Peyer's patch (tissue), 4 donors: Measurements from ENCODE around the gene KBTBD3. TPM values are rescaled to one million over a fixed set of nuclear protein-coding genes. Genes with fewer than 3 reads are reported as not detected.

Experiments
- DNase-seq, 3 donors: peaks; one replicate each; pipeline ENCODE4 v3.0.0-alpha.2; 2017 to 2019
- H3K27ac ChIP-seq, 4 donors: fragments of 200-600 bp; sonication (generic); one replicate each; pipeline ENCODE4 v1.5.1; 2016 to 2019
- H3K27me3 ChIP-seq, 2 donors: fragments of 200-600 bp; sonication (generic); one replicate each; pipeline ENCODE4 v1.5.1; 2019
- H3K36me3 ChIP-seq, 3 donors: fragments of 200-600 bp; sonication (generic); one replicate each; pipeline ENCODE4 v1.5.1; 2016 to 2019
- H3K4me1 ChIP-seq, 4 donors: fragments of 200-600 bp; sonication (generic); one replicate each; pipeline ENCODE4 v1.5.1; 2016 to 2019
- H3K4me3 ChIP-seq, 4 donors: fragments of 200-600 bp; sonication (generic); 1 replicate in 3 of 4; 2 replicates in 1 of 4; pipeline ENCODE4 v1.5.1; 2016 to 2019; ENCODE audit warnings: mild to moderate bottlenecking in 1 of 4
- H3K9me3 ChIP-seq, 4 donors: fragments of 200-600 bp; sonication (generic); one replicate each; pipeline ENCODE4 v1.5.1; 2016 to 2019; ENCODE audit warnings: mild to moderate bottlenecking in 1 of 4
- POLR2A ChIP-seq, 2 donors: fragments of 450-650 bp; IDR thresholded peaks; one replicate each; pipeline ENCODE4 v1.5.1; 2017; ENCODE audit warnings: antibody characterized with exemption in 2 of 2, mild to moderate bottlenecking in 2 of 2, moderate library complexity in 2 of 2
- total RNA-seq, 4 donors: library from RNA; depleted of rRNA; stranded (reverse); fragments of >200 nt; gene quantifications; one replicate each; pipeline ENCODE4 v1.1.0, GENCODE V29; 2016
- TF ChIP-seq, protein P1 (sequence below), 6 experiments: fragments of 450-650 bp in 4 of 6; fragments of 200-600 bp in 2 of 6; sonication (generic) in 1 of 6; IDR thresholded peaks; one replicate each; pipeline ENCODE4 v1.5.1; 2017 to 2019; ENCODE audit warnings: antibody characterized with exemption in 6 of 6, mild to moderate bottlenecking in 3 of 6, moderate library complexity in 1 of 6

The KBTBD3 gene
- total RNA-seq, 4 donors from 2014 or later, result 1.7 to 15.4 (median 11.9) TPM

DNA sequence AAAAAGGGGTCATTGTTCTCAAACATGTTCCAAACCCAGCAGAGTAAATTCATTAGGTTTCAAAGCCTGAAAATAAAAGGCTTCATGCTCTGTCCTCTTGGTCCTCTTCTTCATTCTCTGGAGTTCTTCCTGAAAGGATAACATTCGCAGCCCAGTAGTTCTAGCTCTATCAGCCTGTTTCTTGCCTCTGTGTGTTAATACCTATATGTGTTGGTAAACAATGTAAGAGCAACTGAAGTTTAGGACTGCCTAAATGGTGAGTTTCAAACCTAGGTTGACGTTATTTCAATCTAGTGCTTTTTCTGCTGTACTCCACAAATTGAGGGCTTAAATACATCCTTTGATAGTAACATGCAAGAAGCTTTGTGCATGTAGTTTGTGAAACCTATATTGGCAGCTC, 9.7 kb upstream of the KBTBD3 start:
- Histone ChIP-seq H3K4me1 (peaks cover 0 to 15% (median 0%) of the 10 kb centered on the region in 4 donors), H3K36me3 (peaks cover 0 to 18% (median 0%) of the 10 kb centered on the region in 3 donors), H3K4me3 (no peak overlapping the region), H3K27me3 (no peaks in the 10 kb centered on the region), H3K27ac (no peak overlapping the region), H3K9me3 (no peaks in the 10 kb centered on the region)
- TF ChIP-seq, protein P1, sequence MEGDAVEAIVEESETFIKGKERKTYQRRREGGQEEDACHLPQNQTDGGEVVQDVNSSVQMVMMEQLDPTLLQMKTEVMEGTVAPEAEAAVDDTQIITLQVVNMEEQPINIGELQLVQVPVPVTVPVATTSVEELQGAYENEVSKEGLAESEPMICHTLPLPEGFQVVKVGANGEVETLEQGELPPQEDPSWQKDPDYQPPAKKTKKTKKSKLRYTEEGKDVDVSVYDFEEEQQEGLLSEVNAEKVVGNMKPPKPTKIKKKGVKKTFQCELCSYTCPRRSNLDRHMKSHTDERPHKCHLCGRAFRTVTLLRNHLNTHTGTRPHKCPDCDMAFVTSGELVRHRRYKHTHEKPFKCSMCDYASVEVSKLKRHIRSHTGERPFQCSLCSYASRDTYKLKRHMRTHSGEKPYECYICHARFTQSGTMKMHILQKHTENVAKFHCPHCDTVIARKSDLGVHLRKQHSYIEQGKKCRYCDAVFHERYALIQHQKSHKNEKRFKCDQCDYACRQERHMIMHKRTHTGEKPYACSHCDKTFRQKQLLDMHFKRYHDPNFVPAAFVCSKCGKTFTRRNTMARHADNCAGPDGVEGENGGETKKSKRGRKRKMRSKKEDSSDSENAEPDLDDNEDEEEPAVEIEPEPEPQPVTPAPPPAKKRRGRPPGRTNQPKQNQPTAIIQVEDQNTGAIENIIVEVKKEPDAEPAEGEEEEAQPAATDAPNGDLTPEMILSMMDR (IDR thresholded peaks at IDR 0.05), result no peak
- no peak for TF ChIP-seq POLR2A (IDR thresholded peaks at IDR 0.05)
- no peak for DNase-seq

DNA sequence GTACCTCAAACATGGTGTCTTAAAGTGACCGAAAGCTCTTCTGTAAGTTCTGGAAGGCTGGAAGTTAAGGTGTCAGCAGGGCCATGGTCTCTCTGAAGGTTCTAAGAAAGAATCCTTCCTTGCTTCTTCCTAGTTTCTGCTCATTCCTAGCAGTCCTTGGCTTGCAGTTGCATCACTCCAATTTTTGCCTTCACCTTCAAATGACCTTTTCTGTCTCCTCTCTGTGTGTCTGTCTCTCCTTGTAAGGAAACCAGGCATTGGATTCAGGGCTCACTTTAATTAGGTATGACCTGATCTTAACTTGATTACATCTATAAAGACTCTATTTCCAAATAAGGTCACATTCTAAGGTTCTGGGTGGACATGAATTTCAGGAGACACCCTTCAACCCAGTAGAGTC, 9.0 kb upstream of the KBTBD3 start:
- no peak for DNase-seq
- no peaks in the 10 kb centered on the region for H3K27me3 ChIP-seq
- peaks cover 0 to 15% (median 0%) of the 10 kb centered on the region in 3 donors for H3K36me3 ChIP-seq
- H3K4me3 ChIP-seq, result no peak overlapping the region
- no peak for TF ChIP-seq POLR2A (IDR thresholded peaks at IDR 0.05)
- TF ChIP-seq, protein P1 (IDR thresholded peaks at IDR 0.05), result no peak
- H3K4me1 ChIP-seq, result peaks cover 0 to 15% (median 1%) of the 10 kb centered on the region in 4 donors
- no peak overlapping the region for H3K27ac ChIP-seq
- H3K9me3 ChIP-seq, result no peaks in the 10 kb centered on the region

DNA sequence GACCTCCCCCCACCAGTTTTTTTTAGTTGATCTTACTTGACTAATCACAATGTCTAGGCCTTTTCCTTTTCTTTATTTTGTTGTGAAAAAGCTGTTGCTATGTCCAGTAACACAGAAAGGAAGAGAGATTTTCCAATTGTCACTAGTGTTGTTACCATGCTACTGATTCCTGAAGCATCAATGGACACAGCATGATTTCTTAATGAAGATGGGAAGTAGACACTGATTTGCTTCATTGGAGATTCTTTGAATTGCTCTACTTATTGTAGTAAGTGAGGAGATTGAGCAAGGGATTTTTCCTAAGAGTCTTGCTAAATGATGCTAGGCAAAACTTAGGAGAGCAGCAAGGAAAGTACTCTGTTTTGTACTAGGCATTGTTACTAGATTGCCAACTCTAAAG, 4.9 kb upstream of the KBTBD3 start:
- no peaks in the 10 kb centered on the region for H3K27me3 ChIP-seq
- H3K36me3 ChIP-seq, result peaks cover 0 to 27% (median 0%) of the 10 kb centered on the region in 3 donors
- H3K4me3 ChIP-seq, result no peak overlapping the region
- H3K9me3 ChIP-seq, result no peaks in the 10 kb centered on the region
- TF ChIP-seq POLR2A (IDR thresholded peaks at IDR 0.05), result no peak
- TF ChIP-seq, protein P1 (IDR thresholded peaks at IDR 0.05), result no peak
- no peak overlapping the region for H3K27ac ChIP-seq
- peaks cover 0 to 12% (median 6%) of the 10 kb centered on the region in 4 donors for H3K4me1 ChIP-seq
- DNase-seq, result no peak

DNA sequence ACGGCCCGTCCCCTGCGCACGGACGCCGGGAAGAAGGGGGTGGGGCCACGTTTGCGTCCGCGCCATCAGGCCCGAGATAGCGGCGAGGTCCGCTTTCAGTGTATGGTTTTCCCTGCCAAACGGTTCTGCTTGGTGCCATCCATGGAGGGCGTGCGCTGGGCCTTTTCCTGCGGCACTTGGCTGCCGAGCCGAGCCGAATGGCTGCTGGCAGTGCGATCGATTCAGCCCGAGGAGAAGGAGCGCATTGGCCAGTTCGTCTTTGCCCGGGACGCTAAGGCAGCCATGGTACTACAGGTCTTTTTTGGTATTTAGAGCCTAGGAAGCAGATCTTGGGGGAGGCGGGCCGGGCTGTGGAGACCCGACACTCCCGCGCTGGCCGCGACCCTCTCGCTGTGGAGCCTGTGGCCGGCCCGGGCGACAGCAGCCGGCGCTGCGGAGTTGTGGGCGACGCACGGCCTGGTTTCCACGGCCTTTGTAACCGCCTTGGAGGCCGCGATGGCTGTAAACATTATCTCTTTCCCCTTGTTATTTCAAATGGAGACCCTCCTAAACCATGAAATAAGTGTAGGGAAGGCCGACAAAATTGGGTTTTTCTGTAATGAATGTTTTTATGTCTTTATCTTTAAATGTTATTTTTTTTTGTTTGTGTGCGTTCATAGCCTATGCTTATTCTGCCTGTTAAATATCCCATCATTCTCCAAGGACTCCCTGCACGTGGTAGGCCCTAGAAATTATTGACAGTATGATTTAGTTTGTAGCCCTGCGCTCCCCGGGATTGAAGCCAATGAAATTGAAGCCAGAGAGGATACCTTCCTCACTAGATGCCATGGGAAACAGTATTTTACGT, 685 bp upstream of the KBTBD3 start, which contains the start of gene AASDHPPT:
Gene AASDHPPT (plus strand): TSS at position 54 of the 847 bp plus-strand sequence. CDS start 49 bp downstream, at position 103.
- no peak for DNase-seq
- Histone ChIP-seq H3K27ac (peak within 1 kb of the TSS; percentile 92 to 97 (median 94)), H3K27me3 (no peaks in the 10 kb centered on the region), H3K4me1 (peaks cover 0 to 21% (median 9%) of the 10 kb centered on the region in 4 donors), H3K4me3 (peak within 1 kb of the TSS; percentile 73 to 93 (median 88)), H3K9me3 (no peaks in the 10 kb centered on the region), H3K36me3 (peaks cover 0 to 17% (median 0%) of the 10 kb centered on the region in 3 donors)
- TF ChIP-seq POLR2A (IDR thresholded peaks at IDR 0.05), result no peak
- TF ChIP-seq, protein P1 (IDR thresholded peaks at IDR 0.05), result no peak

DNA sequence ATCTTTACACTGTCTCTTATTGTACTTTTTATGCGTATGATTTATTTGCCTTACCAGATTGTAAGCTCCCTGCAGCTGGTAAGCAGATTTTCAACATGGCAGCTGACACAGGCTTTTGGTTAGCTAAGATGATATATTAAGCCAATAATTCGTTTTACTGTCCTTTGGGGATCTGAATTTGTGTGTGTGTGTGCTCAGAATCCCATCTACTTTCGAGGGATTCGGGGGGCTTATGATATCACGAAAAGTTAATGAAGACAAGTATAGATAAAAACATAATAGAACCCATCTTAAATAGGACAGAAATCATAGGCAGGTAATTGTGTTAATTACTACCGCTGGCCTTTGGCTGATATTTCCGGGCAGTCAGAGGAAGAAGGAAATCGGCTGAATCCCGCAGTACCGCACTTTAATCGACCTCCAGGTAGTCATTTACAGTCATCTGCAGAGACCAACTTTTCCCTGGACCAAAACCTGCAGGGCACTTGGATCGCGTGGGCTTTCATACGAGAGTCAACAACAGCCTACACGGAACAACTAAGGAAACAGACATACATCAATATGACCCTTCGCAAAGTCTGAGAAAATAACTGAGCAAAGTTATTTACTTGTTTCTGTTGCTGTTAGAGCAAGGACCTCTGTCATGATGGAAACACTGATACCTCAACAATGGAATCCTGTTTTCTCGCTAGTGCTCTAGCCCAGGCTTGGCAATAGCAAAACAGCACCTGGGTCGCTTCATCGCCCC, 802 bp downstream of the KBTBD3 start:
- TF ChIP-seq, protein P1 (IDR thresholded peaks at IDR 0.05), result no peak
- no peak for TF ChIP-seq POLR2A (IDR thresholded peaks at IDR 0.05)
- Histone ChIP-seq H3K9me3 (no peaks in the 10 kb centered on the region), H3K36me3 (peaks cover 0 to 15% (median 0%) of the 10 kb centered on the region in 3 donors), H3K4me3 (peak overlapping the region; percentile 73 to 93 (median 88)), H3K27ac (peak overlapping the region; percentile 92 to 97 (median 94)), H3K4me1 (peaks cover 0 to 21% (median 9%) of the 10 kb centered on the region in 4 donors), H3K27me3 (no peaks in the 10 kb centered on the region)
- peak in 2 of 3 donors; percentile 50 to 55 for DNase-seq
